ENCODE measurements around the gene PCSK1.

DNA sequence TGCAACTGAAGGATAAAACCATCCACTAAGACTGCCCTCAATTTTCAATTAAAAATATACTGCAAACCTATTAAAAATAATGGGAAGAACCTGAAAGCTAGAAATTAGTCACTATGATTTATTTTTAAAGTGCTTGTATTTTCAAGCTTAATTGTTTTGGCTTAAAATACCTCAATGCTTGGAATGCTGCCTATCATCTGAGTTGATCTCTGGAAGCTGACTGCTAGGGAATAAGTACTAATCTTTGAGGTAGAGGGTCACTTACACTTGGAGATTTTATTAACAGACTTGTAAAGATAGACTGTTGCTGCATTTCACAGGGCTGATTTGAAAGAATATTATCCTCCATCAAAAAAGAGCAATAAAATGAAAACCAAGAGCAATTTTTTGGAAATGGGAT is 6.2 kb downstream of the PCSK1 start:
- TF ChIP-seq GATA2 (IDR thresholded peaks at IDR 0.05; ENCODE audit: low read depth, low read length): no peak
- TF ChIP-seq GATA3 (IDR thresholded peaks at IDR 0.05; ENCODE audit: low read depth, low read length): no peak
